ENCODE data around the gene ALDH4A1.

- no peak for TF ChIP-seq GATA2 (IDR thresholded peaks at IDR 0.05; ENCODE audit: low read depth, low read length)
- TF ChIP-seq GATA3 (IDR thresholded peaks at IDR 0.05; ENCODE audit: low read depth, low read length), result no peak
These were observed 10.2 kb upstream of the ALDH4A1 start for GRCh38 chr1:18912550-18912949.
